SK-N-SH (cell line): ENCODE data around the gene PHKA1. TPM values are rescaled to one million over a fixed set of nuclear protein-coding genes. Genes with fewer than 3 reads are reported as not detected.

Source experiments
- CTCF ChIA-PET: fragments of 300-600, 350-600 bp; formaldehyde crosslinking; extraction: SDS; loops from one replicate; lab custom pipeline; 2021; lab: Yijun Ruan, JAX
- POLR2A ChIA-PET: fragments of 350-600 bp; sonication (Branson Sonifier 250); formaldehyde crosslinking; extraction: SDS; loops from one replicate; lab custom pipeline; 2020; ENCODE audit warnings: antibody characterized with exemption, inconsistent platforms; lab: Yijun Ruan, JAX
- DNase-seq: peaks from one replicate; pipeline ENCODE4 v3.0.0; 2012
- H2AFZ ChIP-seq: fragments of 200-600 bp; sonication (generic); 2 replicates; pipeline ENCODE4 v1.8.1; 2016; ENCODE audit warnings: antibody characterized with exemption, mild to moderate bottlenecking, low read depth
- H3F3A ChIP-seq: fragments of 200-600 bp; sonication (generic); replicated peaks from 2 replicates; pipeline ENCODE3; 2016; ENCODE audit warnings: antibody characterized with exemption, mild to moderate bottlenecking; ENCODE audit not compliant: insufficient read depth
- H3K27ac ChIP-seq, 2 experiments: fragments of 200-500 bp in 1 of 2; fragments of 200-600 bp in 1 of 2; sonication (Bioruptor generic) in 1 of 2; sonication (generic), shearing (Covaris generic) in 1 of 2; 2 replicates each; pipeline versions ENCODE4 v1.5.1 to v1.6.1; 2014 to 2016; ENCODE audit warnings: low read depth in 2 of 2, inconsistent platforms in 1 of 2, low read length in 1 of 2, mild to moderate bottlenecking in 1 of 2, mixed read lengths in 1 of 2
- H3K27me3 ChIP-seq: fragments of 200-600 bp; sonication (generic), shearing (Covaris generic); 2 replicates; pipeline ENCODE4 v1.6.1; 2016; ENCODE audit warnings: mixed run types; ENCODE audit not compliant: insufficient read depth
- H3K36me3 ChIP-seq, 2 experiments: fragments of 200-500 bp in 1 of 2; fragments of 200-600 bp in 1 of 2; sonication (Bioruptor generic) in 1 of 2; sonication (generic) in 1 of 2; replicated peaks in 1 of 2; 2 replicates each; pipeline versions ENCODE3 to v1.5.1; 2014 to 2016; ENCODE audit warnings: low read length in 1 of 2, mild to moderate bottlenecking in 1 of 2; ENCODE audit not compliant: insufficient read depth in 2 of 2, control insufficient read depth in 1 of 2
- H3K4me1 ChIP-seq, 2 experiments: fragments of 200-500 bp in 1 of 2; fragments of 200-600 bp in 1 of 2; sonication (Bioruptor generic) in 1 of 2; sonication (generic), shearing (Covaris generic) in 1 of 2; 2 replicates each; pipeline versions ENCODE4 v1.5.1 to v1.6.1; 2014 to 2016; ENCODE audit warnings: low read depth in 1 of 2, low read length in 1 of 2, mixed run types in 1 of 2; ENCODE audit not compliant: insufficient read depth in 2 of 2, control insufficient read depth in 1 of 2
- H3K4me2 ChIP-seq: fragments of 200-600 bp; sonication (generic), shearing (Covaris generic); 2 replicates; pipeline ENCODE4 v1.6.1; 2017; ENCODE audit warnings: mixed run types
- H3K4me3 ChIP-seq, 2 experiments: fragments of 200-500 bp in 1 of 2; fragments of 200-600 bp in 1 of 2; sonication (Bioruptor generic) in 1 of 2; sonication (generic), shearing (Covaris generic) in 1 of 2; 2 replicates each; pipeline versions ENCODE4 v1.5.1 to v1.8.1; 2014 to 2016; ENCODE audit warnings: low read depth in 2 of 2, inconsistent platforms in 1 of 2, low read length in 1 of 2, mild to moderate bottlenecking in 1 of 2, mixed read lengths in 1 of 2, moderate library complexity in 1 of 2
- H3K79me2 ChIP-seq: fragments of 200-600 bp; sonication (generic); 2 replicates; pipeline ENCODE4 v1.8.1; 2017; ENCODE audit warnings: mild to moderate bottlenecking; ENCODE audit not compliant: insufficient read depth
- H3K9ac ChIP-seq: fragments of 200-600 bp; sonication (generic); 2 replicates; pipeline ENCODE4 v1.6.1; 2017; ENCODE audit warnings: mixed run types
- H3K9me2 ChIP-seq: fragments of 200-600 bp; sonication (generic); 2 replicates; pipeline ENCODE4 v1.6.1; 2017; ENCODE audit warnings: mixed run types
- H3K9me3 ChIP-seq: fragments of 200-600 bp; sonication (generic); 2 replicates; pipeline ENCODE4 v1.6.1; 2017; ENCODE audit warnings: mixed run types, mild to moderate bottlenecking, moderate library complexity
- H4K20me1 ChIP-seq: fragments of 200-600 bp; sonication (generic); 2 replicates; pipeline ENCODE4 v1.6.1; 2017; ENCODE audit warnings: mild to moderate bottlenecking, mixed run types; ENCODE audit not compliant: insufficient read depth
- CHD2 ChIP-seq: fragments of 150-350 bp; IDR thresholded peaks from 2 replicates; pipeline ENCODE4 v1.6.1; 2018; ENCODE audit warnings: low read length; ENCODE audit not compliant: partially characterized antibody
- FOXM1 ChIP-seq: IDR thresholded peaks from 2 replicates; pipeline ENCODE4 v1.4.0; 2012; ENCODE audit warnings: low read depth, mild to moderate bottlenecking
- GATA2 ChIP-seq: sonication (generic); formaldehyde crosslinking; IDR thresholded peaks from 2 replicates; pipeline ENCODE4 v1.5.0; 2020; ENCODE audit warnings: mild to moderate bottlenecking, missing genetic modification reagents
- MXI1 ChIP-seq: IDR thresholded peaks from 2 replicates; pipeline ENCODE4 v1.6.1; 2012; ENCODE audit warnings: mild to moderate bottlenecking, low read depth, low read length, improper control_type of control experiment
- RAD21 ChIP-seq: IDR thresholded peaks from 2 replicates; pipeline ENCODE4 v1.6.1; 2012; ENCODE audit warnings: mild to moderate bottlenecking, low read length
- SMC3 ChIP-seq: IDR thresholded peaks from 2 replicates; pipeline ENCODE4 v1.6.1; 2012; ENCODE audit warnings: low read depth, low read length, improper control_type of control experiment
- TAF1 ChIP-seq: IDR thresholded peaks from 2 replicates; pipeline ENCODE4 v1.6.1; 2012; ENCODE audit warnings: low read depth, mild to moderate bottlenecking, low read length, moderate library complexity, borderline replicate concordance
- TEAD4 ChIP-seq: IDR thresholded peaks from 2 replicates; pipeline ENCODE4 v1.4.0; 2012; ENCODE audit warnings: mild to moderate bottlenecking, borderline replicate concordance; ENCODE audit not compliant: insufficient read depth
- WGBS: methylation state at CpG from one replicate; pipeline ENCODE4 v1.1.6; 2017; ENCODE audit warnings: low lambda C conversion rate; 5-methylcytosine and 5-hydroxymethylcytosine counted together
- polyA plus RNA-seq, 3 experiments: library from polyadenylated mRNA; depleted of rRNA; stranded (reverse); fragments of >200 nt; gene quantifications; 2 replicates each; pipeline ENCODE4 v1.2.3, GENCODE V29; 2012
- TF ChIP-seq, protein P1 (sequence below): fragments of 200-600 bp; sonication (generic); IDR thresholded peaks from 2 replicates; pipeline ENCODE4 v1.6.1; 2017; ENCODE audit warnings: antibody characterized with exemption, mild to moderate bottlenecking, moderate library complexity

PHKA1 gene
- polyA plus RNA-seq, 1 of the 3 experiments (the other 2 are of a cell fraction) = 4.8 TPM

DNA sequence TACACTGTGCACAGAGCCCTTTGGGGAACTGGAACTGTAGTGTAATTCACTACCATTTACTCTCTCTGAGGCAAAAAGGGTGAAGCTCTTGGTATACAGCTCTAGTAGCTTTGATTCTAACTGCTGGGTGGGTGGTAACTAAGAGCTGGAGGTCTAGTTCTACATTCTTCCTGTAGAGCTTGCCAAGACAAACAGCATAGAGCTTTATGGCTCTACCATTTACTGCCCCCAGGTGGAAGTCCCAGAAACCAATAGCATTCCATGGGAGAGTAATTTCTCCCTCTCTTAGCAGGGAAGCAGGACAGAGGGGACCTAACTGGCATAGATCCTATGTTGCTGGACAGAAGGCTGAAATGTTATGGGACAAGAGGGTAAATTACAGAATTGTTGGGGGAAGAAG lies 168.1 kb downstream of the PHKA1 start:
- Histone ChIP-seq H3K4me3 (no peak overlapping the region), H3K9me2 (no peaks in the 10 kb centered on the region), H3K27me3 (no peaks in the 10 kb centered on the region), H3K79me2 (no peaks in the 10 kb centered on the region), H3K4me1 (no peaks in the 10 kb centered on the region), H2AFZ (no peak overlapping the region), H3K4me2 (no peak overlapping the region), H3K27ac (no peak overlapping the region), H3K9ac (no peak overlapping the region), H3K36me3 (peaks cover 0 to 40% of the 10 kb centered on the region in 2 experiments), H4K20me1 (peaks cover 3% of the 10 kb centered on the region; the same call in 1 of the 2 replicates), H3K9me3 (no peaks in the 10 kb centered on the region), H3F3A (no peaks in the 10 kb centered on the region)
- TF ChIP-seq GATA2 (CRISPR knock-in tag) (no peak), TEAD4 (no peak), MXI1 (no peak), FOXM1 (no peak)
- TF ChIP-seq, protein P1, sequence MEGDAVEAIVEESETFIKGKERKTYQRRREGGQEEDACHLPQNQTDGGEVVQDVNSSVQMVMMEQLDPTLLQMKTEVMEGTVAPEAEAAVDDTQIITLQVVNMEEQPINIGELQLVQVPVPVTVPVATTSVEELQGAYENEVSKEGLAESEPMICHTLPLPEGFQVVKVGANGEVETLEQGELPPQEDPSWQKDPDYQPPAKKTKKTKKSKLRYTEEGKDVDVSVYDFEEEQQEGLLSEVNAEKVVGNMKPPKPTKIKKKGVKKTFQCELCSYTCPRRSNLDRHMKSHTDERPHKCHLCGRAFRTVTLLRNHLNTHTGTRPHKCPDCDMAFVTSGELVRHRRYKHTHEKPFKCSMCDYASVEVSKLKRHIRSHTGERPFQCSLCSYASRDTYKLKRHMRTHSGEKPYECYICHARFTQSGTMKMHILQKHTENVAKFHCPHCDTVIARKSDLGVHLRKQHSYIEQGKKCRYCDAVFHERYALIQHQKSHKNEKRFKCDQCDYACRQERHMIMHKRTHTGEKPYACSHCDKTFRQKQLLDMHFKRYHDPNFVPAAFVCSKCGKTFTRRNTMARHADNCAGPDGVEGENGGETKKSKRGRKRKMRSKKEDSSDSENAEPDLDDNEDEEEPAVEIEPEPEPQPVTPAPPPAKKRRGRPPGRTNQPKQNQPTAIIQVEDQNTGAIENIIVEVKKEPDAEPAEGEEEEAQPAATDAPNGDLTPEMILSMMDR = peak; percentile 33; the same call in 1 of the 2 replicates
- DNase-seq = no peak
- ChIA-PET POLR2A (no interaction called here), CTCF (interaction anchor here (1.0 to 1.1 kb wide), 2 partner anchors 57 to 301 kb away, joined by 3 read pairs; no protein-coding TSS in a partner anchor)

DNA sequence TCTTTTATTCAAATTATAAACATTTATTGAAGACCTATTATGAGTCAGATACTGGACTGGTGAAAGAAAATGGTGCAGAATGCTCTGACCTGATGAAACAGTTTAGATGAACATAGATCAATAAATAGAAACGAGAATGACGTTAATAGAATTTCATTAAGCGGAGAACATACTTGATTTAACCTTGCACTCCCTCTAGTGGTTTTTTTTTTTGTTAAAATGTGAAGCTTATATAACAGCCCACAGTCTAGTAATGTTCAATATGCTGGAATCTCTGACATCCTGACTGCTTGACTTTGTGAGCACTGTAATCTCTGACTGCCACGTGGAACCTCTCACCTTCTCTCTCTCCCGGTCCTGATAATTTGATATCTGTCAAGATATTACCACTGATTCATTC lies 173.8 kb downstream of the PHKA1 start:
- no peak overlapping the region for H3K4me2 ChIP-seq
- H3K9me2 ChIP-seq = no peaks in the 10 kb centered on the region
- DNase-seq = peak; percentile 42
- ChIA-PET CTCF (interaction anchor here (0.6 to 2.4 kb wide), 13 partner anchors 9 to 522 kb away, joined by 3 to 9 read pairs (median 4); partner anchors contain the start of gene ERCC6L), POLR2A (no interaction called here)
- H3K27me3 ChIP-seq = no peaks in the 10 kb centered on the region
- H4K20me1 ChIP-seq = peaks cover 7% of the 10 kb centered on the region; the same call in 1 of the 2 replicates
- H3K79me2 ChIP-seq = no peaks in the 10 kb centered on the region
- no peak overlapping the region for H3K27ac ChIP-seq
- no peaks in the 10 kb centered on the region for H3K4me1 ChIP-seq
- 44% methylated on average over 5 of the region's 5 CpGs for WGBS
- no peaks in the 10 kb centered on the region for H3K9me3 ChIP-seq
- H3K9ac ChIP-seq = no peak overlapping the region
- TF ChIP-seq RAD21 = peak; percentile 73
- TF ChIP-seq FOXM1 = no peak
- peak; percentile 42 for TF ChIP-seq SMC3
- TF ChIP-seq CHD2 = no peak
- TF ChIP-seq, protein P1 = peak; percentile 62
- TF ChIP-seq TAF1 = no peak
- no peak overlapping the region for H2AFZ ChIP-seq
- H3F3A ChIP-seq = no peaks in the 10 kb centered on the region
- peaks cover 0 to 19% of the 10 kb centered on the region in 2 experiments for H3K36me3 ChIP-seq
- no peak overlapping the region for H3K4me3 ChIP-seq
